ENCODE results near the gene CEBPA.

CEBPA gene

DNA sequence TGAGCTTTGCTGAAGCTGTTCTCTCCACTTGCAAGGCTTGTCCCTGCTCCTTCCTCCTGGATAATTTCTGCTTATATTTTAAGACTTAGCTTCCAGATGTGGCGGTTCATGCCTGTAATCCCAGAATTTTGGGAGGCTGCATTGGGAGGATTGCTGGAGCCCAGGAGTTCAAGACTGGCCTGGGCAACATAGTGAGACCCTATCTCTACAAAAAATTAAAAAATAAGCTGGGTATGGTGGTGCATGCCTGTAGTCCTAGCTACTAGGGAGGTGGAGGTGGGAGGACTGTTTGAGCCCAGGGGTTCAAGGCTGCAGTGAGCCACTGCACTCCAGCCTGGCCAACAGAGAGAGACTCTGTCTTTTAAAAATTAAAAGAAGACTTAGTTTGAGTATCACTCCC, 31.6 kb downstream of the CEBPA start:
- no peak for DNase-seq

GRCh38 chr19:33269016-33269415, 33.3 kb downstream of the CEBPA start:
- DNase-seq, result no peak

- no peak for DNase-seq
Observed at GRCh38 chr19:33268162-33268991, 34.0 kb downstream of the CEBPA start.

DNA sequence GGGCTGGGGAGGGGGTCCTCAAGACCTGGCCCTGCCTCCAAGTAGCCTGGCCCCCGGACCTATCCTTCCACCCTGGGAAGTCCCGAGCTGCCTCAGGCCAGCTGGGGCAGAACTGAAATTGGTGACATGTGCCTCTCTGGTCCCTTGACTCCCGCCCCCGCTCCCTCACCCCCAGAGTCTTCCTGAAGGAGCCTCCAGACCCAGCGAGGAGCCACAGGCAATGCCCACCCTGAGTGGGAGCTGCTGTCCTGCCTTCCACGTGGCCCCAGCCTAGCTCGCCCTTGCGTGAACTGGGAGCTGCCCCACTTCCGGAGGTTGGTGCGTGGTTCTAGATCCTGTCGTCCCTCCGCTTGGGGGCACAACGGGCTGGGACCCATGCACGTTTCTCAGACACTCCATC, 34.6 kb downstream of the CEBPA start:
- DNase-seq, result no peak

DNA sequence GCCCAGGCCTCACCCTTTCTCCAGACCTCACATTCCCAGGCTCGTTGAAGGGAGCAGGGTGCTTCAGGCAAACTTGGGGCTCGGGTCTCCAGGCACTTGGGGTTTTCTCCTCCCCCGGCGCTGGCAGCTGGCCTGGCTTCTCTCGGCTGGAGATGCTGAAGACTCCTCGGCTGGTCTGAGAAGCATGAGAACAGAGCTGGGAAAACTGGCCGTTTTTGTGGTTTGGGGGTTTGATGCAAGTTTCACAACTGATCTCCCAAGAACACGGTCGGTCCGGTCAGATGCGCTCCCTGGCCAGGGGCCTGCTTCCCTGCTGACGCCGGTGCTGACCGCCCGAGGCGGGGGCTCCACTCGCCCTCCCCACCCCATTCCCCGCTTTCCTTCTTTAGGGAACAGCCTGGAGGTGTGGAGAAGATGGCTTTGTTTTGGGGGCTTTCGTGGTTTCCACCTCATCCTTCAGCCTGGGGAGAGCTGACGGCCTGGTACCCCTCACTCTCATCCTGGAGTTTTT, 35.3 kb downstream of the CEBPA start:
- DNase-seq, result no peak

DNA sequence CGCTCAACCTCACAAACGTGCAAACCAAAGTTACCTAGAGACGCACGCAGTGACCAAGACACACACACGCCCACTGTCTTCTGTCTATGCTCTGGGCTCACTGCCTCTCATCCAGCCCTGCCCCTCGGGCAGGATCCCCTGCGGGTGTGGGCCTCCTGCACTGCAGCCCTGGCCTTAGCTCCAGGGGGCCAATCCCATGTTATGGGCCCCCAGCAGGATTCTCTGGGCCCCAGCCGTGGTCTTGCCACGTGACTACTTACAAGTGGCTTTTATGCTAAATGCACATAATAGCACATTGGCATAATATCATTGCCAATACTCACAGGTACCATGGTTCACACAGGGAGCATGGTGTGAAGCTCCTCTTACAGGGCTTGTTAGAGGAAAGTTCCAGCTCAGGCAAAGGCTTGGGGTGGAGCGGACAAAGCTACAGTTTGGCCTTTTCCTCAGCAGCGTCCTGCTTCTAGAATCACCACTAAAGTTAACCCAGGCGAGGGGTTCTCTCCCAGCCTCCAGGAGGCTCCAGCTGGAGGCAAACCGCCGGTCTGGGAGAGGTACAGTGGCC, 37.4 kb downstream of the CEBPA start:
- no peak for DNase-seq

DNA sequence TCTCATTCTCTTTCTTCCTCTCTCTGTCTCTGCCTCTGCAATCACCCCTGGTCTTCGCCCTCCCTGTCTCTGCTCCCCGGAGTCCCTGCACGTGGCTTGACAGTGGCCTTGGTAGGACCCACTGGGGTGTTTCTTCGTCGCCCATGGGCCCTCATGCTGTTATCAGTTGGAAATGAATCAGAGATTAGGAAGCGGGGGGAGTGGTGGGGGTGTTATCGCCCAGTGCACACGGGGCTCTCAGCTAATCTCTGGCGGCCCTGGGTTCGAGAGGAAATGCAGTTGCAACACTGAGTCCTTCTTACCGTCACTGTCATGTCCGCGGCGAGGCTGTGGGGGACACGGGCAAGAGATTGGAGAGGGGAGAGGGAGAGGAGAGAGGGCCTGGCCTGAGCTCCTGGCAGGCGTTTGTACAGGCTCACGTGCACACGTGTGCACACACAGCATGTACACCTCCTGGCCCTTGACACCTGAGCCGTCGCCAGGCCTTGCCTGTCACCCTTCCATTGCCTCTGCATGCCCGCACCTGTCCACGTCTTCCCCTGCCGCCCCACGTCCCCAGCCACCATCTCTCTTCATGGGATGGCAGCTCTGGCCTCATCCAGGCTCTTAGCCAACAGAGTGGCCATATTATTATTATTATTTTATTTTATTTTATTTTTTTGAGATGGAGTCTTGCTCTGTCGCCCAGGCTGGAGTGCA, 38.9 kb downstream of the CEBPA start:
- no peak for DNase-seq

DNA sequence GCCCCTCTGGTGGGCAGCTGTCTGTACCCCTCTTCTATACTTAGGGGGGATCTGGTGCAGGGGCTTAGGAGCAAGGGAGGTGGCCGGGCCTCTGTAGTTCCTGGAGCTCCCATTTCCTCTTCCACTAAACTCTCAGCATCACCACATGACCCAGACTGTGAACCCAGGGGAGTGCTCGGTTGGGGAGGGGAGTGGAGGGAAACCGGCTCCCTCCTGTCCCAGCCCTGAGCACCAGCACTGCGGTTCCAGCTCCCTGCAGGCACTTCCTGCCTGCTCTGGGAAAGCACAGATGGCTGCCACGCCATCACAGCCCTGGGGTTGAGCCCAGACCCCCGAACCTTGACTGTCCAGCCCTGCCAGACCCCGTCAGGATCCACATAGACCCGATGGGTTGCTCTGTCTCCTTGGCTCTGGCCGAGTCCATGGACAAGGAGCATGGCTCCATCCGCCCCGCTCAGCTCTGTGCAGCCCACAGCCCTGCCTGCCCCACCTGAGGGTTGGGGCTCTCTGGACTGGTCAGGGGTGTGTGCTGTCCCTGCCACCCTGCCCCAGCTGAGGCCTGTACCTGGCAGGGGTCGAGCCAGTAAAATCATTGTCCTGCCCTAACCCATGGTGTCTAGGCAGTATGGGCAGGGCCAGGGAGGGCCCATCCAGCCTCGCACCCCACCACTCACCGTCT, 40.7 kb downstream of the CEBPA start:
- no peak for DNase-seq

DNA sequence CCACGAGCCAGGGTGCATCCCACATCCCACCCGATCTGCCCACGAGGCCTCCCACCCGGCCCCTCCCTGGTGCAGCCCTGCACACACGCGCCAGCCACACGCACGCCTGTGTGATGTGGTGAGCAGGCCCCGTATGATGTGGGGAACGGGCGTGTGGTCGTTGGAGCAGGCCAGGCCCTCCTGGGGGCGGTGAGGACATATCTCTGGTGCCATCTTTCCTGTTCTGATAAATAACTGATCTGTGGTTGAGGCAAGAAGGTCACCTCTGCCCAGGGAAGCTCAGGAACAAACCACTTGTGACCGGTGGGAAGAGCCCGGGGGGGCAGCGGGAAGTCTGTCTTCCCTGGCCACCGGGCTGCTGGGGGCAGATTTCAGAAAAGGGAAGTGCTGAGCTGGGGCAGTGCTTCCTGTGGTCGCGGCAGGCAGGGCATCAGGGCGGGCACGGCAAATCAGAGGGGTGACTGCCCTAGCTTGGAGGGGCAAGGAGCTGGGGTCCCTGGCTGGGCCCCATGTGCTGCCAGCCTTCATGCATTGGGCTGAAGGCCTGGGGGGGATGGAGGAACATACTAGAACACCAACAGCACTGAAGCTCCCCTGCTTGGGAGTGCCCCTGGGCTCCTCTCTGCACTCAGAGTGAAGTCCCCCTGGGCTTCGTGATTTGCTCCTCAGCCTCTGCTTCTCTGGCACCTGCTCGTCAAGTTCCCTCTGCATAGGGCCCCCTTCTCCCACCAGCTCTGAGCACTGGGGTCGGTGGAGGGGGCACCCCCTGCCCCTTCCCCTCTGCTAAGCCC, 41.5 kb downstream of the CEBPA start:
- DNase-seq, result no peak

DNA sequence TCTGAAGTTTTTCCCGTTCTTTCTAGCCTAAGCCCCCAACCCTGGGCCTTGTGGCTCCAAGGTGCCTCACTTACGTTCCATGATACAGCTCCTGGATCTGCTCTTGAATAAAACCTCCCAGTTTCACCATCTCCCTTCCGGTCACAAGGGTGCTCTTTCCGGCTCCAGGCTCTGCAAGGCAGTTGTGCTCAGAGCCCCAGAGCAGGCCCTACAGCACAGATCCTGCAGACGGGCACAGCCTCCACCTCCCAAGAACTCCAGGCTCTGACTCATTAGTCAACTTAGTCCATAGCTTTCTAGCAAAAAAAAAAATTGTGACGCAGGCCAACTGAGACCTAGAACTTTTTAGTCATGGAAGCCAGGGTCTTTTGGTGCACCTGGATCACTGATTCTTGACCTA, 42.8 kb downstream of the CEBPA start:
- no peak for DNase-seq

DNA sequence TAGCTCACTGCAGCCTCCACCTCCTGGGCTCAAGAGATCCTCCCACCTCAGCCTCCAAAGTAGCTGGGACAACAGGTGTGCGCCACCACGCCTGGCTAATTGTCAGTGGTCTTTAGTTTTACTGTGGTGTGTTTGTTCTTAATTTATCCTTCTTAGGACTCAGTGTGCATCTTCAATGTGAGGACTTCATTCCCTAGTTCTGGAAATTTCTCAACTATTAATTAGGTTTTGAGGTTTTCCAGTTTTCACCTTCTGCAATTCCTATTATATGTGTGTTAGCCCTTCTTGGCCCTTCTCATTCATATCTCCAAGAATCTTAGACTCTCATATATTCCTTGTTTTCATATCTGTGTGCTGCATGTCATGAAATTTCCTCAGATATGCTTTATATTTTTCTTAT, 44.5 kb downstream of the CEBPA start:
- DNase-seq, result no peak

DNA sequence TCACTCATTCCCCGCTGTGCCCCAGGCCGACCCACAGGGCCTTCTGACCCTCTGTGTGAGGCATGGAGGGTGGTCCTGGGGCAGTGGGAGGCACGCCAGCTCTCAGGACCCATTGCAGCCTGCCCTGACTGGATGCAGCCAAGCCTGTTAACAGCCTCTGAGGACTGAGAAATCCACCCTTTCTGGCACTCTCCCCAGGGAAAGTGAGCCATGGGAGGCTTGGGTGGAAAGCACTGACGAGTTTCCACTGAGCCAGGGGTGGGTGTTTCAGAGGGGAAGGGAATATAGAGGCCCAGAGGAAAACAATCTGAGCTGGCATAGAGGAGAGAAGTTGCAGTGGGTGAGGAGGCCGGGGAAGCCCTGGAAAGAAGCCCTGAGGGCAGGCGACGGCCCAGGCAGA, 46.1 kb downstream of the CEBPA start:
- no peak for DNase-seq

DNA sequence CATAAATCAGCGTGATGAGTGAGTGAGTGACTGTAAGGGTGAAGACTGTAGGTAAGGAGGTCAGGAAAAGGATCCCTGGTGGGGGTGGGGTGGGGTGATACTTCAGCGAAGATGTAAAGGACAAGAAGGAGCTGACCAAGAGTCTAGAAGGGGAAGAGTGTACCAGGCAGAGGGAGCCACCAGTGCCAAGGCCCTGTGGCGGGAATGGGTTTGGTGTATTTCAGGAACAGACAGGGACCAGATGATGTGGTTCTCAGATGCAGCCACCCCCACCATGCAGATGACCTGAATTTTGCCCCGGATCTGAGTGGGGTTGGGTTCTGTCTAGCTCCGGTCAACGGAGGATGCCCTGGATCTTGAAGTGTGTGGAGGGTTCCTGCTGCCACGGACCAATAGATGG, 46.6 kb downstream of the CEBPA start:
- DNase-seq, result no peak

DNA sequence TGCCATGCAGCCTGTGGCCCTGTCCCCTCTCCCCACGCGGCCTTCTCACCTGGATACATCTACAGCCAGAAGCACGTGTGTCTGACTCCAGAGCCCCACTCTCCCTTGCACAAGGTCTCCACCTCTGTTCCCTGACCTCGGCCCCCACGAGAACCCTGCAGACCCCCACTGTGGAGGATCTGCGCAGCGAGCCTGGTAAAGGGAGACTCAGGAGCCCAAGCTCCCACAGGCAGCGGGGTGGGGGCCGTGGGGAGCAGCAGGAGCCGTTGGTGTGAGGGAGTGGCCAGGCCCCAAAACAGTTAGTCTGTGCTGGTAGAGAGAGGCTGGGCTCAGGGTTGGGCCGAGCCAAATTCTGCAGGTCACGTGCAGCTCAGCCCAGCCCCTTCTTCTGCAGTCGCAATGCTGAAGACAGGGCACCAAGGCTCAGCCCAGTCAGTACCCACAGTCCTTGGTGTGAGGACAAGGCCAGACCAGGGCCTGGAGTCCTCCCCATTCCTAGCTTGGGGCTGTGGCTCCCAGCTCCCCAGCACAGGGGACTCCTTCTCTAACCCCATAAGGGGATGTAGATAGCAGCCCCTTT, 48.0 kb downstream of the CEBPA start:
- DNase-seq, result no peak

DNA sequence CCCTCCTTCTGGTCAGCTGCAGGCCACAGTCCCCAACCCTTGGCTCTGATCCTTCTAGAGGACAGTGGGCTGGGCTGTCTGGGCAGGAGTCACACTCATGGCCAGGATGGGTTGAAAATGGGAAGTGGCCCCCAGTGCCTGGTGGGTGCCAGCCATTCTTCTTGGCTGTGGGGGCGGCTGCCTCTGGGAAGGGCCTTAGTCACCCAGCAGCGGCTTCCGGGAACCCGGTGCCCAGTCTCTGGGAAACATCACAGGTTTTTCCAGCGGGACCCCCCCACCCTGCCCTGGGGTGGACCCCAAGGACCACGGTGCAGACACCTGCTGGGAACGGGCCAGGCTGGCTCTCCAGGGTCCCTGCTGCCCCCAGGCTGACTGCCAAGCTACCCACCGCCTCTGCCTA, 49.4 kb downstream of the CEBPA start:
- no peak for DNase-seq

DNA sequence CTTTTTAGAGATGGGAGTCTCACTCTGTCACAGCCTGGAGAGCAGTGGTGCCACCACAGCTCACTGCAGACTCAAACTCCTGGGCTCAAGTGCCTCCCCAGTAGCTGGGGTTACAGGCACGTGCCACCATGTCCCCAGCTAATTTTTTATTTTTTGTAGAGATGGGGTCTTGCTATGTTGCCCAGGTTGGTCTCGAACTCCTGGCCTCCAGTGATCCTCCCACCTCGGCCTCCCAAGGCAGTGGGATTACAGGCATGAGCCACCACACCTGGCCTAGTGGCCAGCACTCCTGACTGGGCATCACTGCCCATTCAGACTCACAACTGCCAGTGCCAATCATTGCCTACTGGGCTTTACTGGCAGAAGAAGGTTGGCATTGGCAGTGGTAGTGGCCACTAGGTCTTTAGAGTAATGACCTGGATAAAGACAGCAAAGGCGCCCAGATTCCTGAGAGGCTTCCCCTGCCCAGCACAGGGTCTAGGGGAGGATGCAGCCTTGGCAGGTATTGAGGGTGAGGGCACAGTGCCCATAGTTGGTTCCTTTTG, 49.8 kb downstream of the CEBPA start:
- no peak for DNase-seq

GRCh38 chr19:33251526-33252090, 50.7 kb downstream of the CEBPA start:
- DNase-seq, result no peak

DNA sequence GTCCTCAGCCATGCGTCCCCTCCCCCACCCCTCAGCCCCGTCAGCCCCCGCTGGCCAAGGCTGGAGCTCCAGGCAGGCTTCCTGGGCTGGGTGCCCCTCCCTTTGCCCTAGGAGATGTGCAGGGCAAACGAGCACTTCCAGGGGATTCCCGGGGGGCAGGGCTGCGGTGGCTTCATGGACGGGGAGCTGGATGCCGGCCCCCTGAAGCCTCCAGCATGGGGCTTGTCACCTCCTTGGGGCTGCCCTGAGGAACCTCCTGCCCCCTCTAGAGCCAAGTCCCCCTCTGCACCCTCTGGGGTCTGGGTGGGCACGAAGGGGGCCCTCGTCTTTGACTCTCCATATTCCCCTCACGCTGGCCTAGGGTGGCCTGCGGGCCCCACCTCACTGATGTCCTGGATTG, 51.3 kb downstream of the CEBPA start:
- DNase-seq, result no peak

GRCh38 chr19:33250500-33250899, 51.8 kb downstream of the CEBPA start:
- no peak for DNase-seq

Data from right forelimb (tissue), 1 donor.